Myocyte (in vitro differentiated cells): ENCODE data around the gene KIF27. TPM values are rescaled to one million over a fixed set of nuclear protein-coding genes. Genes with fewer than 3 reads are reported as not detected.
A peak's percentile ranks its signal among the peaks of the same experiment; 100 is the strongest.
"Not testable (repeated sequence)": the region's sequence is repeated elsewhere in the genome, so short reads cannot be mapped to it uniquely, and the experiment has no call there.

Experiments
- DNase-seq: peaks from one replicate; pipeline ENCODE4 v3.0.0-alpha.2; 2012; ENCODE audit warnings: low read depth
- total RNA-seq: library from RNA; depleted of rRNA; stranded (reverse); fragments of >200 nt; gene quantifications from 2 replicates; pipeline ENCODE4 v1.2.3, GENCODE V29; 2014

KIF27 gene
- total RNA-seq, 1 donor from 2014 or later, result 2.6 TPM

DNA sequence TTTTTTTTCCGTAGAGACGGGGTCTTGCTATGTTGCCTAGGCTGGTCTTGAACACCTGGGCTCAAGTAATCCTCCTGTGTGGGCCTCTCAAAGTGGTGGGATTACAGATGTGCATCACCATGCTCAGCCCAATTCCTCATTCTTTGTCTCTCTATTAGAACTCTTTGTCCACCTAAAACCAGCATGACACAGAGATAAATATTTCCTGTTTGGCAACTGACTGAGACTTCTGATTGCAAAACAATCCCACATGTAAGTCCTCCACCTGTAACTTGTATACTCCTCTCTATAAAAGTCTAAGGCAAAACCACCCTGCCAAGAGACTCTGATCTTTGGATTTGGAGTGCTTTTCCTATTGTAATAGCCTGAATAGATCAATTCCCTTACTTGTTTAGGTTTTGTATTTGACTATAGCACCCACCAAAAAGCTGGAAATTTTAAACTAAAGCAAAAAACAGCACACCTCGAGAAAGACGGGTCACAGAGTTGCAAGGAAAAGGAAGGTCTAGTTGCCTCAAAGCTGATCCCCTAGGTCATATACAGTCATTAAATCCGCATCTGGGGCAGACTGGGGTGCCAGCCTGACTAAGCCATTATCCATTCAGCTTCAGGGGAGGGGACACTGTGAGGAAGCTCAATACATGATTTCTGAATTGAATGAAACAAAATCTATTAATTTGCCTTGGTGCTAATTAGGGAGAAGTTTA, 13.5 kb upstream of the KIF27 start:
- DNase-seq, result no peak

DNA sequence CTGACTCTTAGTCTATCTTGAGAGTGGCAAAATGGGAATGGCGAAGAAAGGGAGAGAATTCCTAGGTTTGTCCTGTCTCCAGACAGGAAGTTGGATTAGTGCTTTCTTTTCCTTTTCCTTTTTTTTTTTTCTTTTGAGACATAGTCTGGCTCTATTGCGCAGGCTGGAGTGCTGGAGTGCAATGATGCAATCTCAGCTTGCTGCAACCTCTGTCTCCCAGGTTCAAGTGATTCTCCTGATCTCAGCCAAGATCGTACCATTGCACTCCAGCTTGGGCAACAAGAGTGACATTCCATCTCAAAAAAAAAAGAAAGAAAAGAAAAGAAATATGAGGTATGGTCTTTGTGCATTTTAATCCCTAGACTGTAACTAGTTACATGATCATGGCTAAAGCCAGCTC, 12.6 kb upstream of the KIF27 start:
- DNase-seq, result no peak

GRCh38 chr9:83932851-83933250, 11.6 kb upstream of the KIF27 start:
- no peak for DNase-seq

GRCh38 chr9:83932011-83932410, 10.8 kb upstream of the KIF27 start:
- DNase-seq, result no peak

DNA sequence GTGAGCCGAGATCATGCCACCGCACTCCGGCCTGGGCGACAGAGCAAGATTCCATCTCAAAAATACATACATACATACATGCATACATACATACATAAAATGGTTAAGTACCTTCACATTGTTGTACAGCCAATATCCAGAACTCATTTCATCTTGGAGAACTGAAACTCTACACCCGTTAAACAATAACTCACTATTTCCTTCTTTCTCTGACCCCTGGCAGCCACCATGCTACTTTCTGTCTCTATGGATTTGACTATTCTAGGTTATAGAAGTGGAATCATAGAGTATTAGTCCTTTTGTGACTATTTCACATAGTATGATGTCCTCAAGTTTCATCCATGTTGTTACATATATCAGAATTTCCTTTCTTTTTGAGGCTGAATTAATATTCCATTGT, 9.6 kb upstream of the KIF27 start:
- DNase-seq, result no peak

GRCh38 chr9:83927591-83927990, 6.4 kb upstream of the KIF27 start:
- no peak for DNase-seq

DNA sequence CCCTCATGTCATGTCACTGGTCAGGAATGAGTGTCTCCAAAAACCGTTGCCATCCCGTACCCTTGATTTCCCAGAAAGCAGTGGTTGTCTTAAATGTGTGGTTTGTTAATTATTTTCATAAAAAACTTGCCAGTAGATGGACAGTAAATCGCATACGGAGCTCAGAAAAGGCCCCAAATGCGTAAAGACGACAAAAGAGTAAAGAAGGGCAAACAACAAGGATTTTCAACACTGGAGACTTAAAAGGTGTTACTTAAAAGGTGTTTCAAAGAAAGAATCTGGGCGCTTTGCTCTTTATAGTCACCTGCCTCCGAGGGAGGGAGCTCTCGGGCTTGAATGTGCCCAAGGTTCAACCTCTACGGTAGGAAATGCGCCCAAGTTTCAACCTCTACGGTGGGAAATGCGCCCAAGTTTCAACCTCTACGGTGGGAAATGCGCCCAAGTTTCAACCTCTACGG, 734 bp downstream of the KIF27 start:
- peak; percentile 56 for DNase-seq

DNA sequence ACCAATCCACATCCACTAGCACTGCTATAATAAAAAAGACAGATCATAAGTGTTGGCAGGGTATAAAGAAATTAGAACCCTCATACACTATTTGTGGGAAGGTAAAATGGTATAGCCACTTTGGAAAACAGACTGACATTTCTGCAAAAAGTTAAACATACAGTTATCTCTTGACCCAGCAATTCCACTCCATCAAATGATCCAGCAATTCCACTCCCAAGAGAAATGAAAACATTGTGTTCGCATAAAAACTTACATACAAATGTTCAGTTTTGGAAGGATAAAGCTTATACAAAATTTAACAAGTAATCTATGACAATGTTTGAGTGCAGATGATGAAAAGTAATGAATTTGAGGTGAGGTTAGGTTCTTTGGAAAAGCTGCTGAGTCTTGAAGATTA, 2.1 kb downstream of the KIF27 start:
- no peak for DNase-seq

DNA sequence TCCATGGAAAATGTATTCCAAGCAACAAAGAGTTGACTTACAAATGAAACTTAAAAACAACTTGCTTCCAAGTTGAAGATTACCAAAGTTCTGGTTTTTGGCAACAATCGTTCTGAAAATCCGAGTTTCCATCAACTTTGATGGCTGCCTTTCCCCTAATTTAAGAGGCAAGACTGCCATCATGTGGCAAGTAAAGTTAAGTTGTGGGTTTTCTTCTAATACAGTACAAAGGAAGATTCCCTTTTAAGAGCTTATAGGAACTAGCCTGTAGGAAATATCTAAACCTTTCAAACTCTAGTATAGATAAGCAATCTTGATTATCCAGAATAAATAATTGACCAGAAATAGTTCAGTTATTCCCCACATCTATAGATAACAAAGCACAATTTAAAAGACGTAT, 9.0 kb downstream of the KIF27 start:
- DNase-seq, result peak; percentile 10

- DNase-seq, result no peak
These were observed 15.1 kb downstream of the KIF27 start for GRCh38 chr9:83906144-83906543.

- not testable (repeated sequence) for DNase-seq
These were observed 20.6 kb downstream of the KIF27 start for GRCh38 chr9:83900615-83901014.

- DNase-seq, result not testable (repeated sequence)
These were observed 26.9 kb downstream of the KIF27 start for GRCh38 chr9:83894301-83894700.

- DNase-seq, result not testable (repeated sequence)
These were observed 34.7 kb downstream of the KIF27 start for GRCh38 chr9:83886498-83886897.

- DNase-seq, result peak; percentile 28
These were observed 35.5 kb downstream of the KIF27 start for GRCh38 chr9:83885559-83886240.

- DNase-seq, result not testable (repeated sequence)
These were observed 39.4 kb downstream of the KIF27 start for GRCh38 chr9:83881687-83882408.

DNA sequence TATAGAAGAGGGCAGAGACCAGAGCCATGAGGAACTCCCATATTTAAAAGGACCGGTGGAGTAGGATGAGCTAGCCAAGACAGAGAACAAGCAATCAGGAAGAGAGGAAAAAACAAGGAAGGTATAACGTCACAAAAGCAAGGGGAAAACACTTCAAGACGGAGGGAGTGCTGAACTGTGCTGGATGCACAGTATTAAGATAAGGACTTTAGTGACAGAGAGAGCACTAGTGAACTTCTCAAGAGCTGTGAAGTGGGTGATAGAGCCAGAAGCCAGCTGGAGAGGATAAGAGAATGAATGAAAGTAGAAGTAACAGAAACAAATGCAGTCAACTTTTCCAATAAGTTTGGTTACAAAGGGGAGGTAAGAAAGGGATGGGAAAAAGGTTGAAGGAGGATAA, 45.7 kb downstream of the KIF27 start:
- DNase-seq, result not testable (repeated sequence)

GRCh38 chr9:83849895-83850294, 71.3 kb downstream of the KIF27 start:
- DNase-seq, result not testable (repeated sequence)

- not testable (repeated sequence) for DNase-seq
These were observed 84.1 kb downstream of the KIF27 start for GRCh38 chr9:83837070-83837643.

- DNase-seq, result not testable (repeated sequence)
These were observed 90.7 kb downstream of the KIF27 start for GRCh38 chr9:83830426-83831071.

DNA sequence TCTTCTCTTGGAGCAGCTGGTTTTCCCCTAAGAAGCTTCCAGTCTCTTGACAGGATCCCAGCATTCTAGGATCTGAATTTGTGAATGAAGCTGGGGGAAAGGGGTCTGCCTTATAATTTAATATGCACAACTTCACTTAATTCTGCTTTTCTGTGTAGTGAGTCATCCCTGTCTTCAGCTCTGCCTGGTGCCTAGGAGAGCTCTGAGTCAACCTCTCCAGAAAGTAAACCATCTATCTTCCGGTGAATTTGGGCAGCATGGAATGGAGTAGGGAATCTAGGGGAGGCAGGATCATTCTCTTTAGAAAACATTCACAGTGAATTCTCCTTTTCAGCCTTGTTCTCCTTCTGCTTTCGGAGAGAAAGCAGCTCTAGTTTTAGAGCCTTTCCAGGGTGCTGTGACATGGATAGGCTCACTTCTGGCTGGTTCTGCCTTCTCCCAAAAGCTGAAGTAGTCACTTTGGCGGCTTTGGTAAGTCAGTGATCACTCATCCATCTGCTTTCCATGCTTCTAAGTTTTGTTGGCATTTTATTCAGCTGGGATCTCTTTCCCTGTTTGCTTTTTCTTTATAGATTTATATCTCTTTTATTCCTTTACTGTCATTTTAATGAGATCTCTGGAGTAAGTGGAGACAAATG, 96.1 kb downstream of the KIF27 start:
- DNase-seq, result not testable (repeated sequence)
